Tibial artery (tissue), 4 donors: ENCODE data around the gene GATB.

Source experiments
- DNase-seq, 2 donors: peaks; one replicate each; pipeline ENCODE4 v3.0.0-alpha.2; 2019
- H3K27ac ChIP-seq, 2 donors: fragments of 200-600 bp; sonication (generic) in 1 of 2; 1 replicate in 1 of 2; 2 replicates in 1 of 2; pipeline ENCODE4 v1.5.1; 2018 to 2019; ENCODE audit warnings: mild to moderate bottlenecking in 1 of 2
- H3K27me3 ChIP-seq, 2 donors: fragments of 200-600 bp; sonication (generic) in 1 of 2; one replicate each; pipeline versions ENCODE4 v1.5.1 to v1.6.0; 2016 to 2019
- H3K36me3 ChIP-seq, 3 donors: fragments of 200-600 bp; sonication (generic) in 2 of 3; one replicate each; pipeline ENCODE4 v1.5.1; 2016 to 2019; ENCODE audit warnings: mild to moderate bottlenecking in 2 of 3
- H3K4me1 ChIP-seq, 4 donors: fragments of 200-600 bp; sonication (generic) in 2 of 4; 1 replicate in 3 of 4; 2 replicates in 1 of 4; pipeline ENCODE4 v1.5.1; 2016 to 2019
- H3K4me3 ChIP-seq, 2 donors: fragments of 200-600 bp; sonication (generic) in 1 of 2; 1 replicate in 1 of 2; 2 replicates in 1 of 2; pipeline ENCODE4 v1.5.1; 2018 to 2019; ENCODE audit warnings: mild to moderate bottlenecking in 2 of 2
- H3K9me3 ChIP-seq, 3 donors: fragments of 200-600 bp; sonication (generic) in 1 of 3; one replicate each; pipeline ENCODE4 v1.5.1; 2016 to 2019
- CTCF ChIP-seq, 2 experiments: fragments of 200-600 bp in 1 of 2; fragments of 450-650 bp in 1 of 2; IDR thresholded peaks; one replicate each; pipeline ENCODE4 v1.5.1; 2017 to 2019; ENCODE audit warnings: antibody characterized with exemption in 2 of 2, mild to moderate bottlenecking in 1 of 2, moderate library complexity in 1 of 2
- intact Hi-C: fragments of 100-400 bp; cut with DNase I; formaldehyde crosslinking; loops from one replicate; pipeline ENCODE4 v1.15.0; 2023; ENCODE audit warnings: low total_unique reads

Gene GATB

GRCh38 chr4:151807220-151807619 is 46.4 kb upstream of the GATB start:
- no peaks in the 10 kb centered on the region for H3K9me3 ChIP-seq
- intact Hi-C loops: no loop called here
- no peak for TF ChIP-seq CTCF (IDR thresholded peaks at IDR 0.05)
- H3K27me3 ChIP-seq: no peaks in the 10 kb centered on the region
- DNase-seq: no peak
- H3K4me1 ChIP-seq: peaks cover 0 to 19% (median 8%) of the 10 kb centered on the region in 4 donors
- H3K36me3 ChIP-seq: no peaks in the 10 kb centered on the region
- no peak overlapping the region for H3K4me3 ChIP-seq
- peak overlapping the region; percentile 50 to 64 for H3K27ac ChIP-seq

GRCh38 chr4:151806511-151806927 is 45.7 kb upstream of the GATB start:
- H3K27ac ChIP-seq: peak overlapping the region; percentile 50 to 64
- DNase-seq: no peak
- H3K36me3 ChIP-seq: no peaks in the 10 kb centered on the region
- peaks cover 0 to 19% (median 8%) of the 10 kb centered on the region in 4 donors for H3K4me1 ChIP-seq
- intact Hi-C loops: no loop called here
- no peaks in the 10 kb centered on the region for H3K9me3 ChIP-seq
- H3K27me3 ChIP-seq: no peaks in the 10 kb centered on the region
- TF ChIP-seq CTCF (IDR thresholded peaks at IDR 0.05): no peak
- H3K4me3 ChIP-seq: no peak overlapping the region

GRCh38 chr4:151804821-151805220 is 44.0 kb upstream of the GATB start:
- H3K27ac ChIP-seq: no peak overlapping the region
- TF ChIP-seq CTCF (IDR thresholded peaks at IDR 0.05): no peak
- H3K36me3 ChIP-seq: no peaks in the 10 kb centered on the region
- H3K9me3 ChIP-seq: no peaks in the 10 kb centered on the region
- intact Hi-C loops: no loop called here
- H3K4me1 ChIP-seq: peaks cover 0 to 19% (median 8%) of the 10 kb centered on the region in 4 donors
- no peaks in the 10 kb centered on the region for H3K27me3 ChIP-seq
- H3K4me3 ChIP-seq: no peak overlapping the region
- DNase-seq: no peak

GRCh38 chr4:151804086-151804630 is 43.4 kb upstream of the GATB start:
- TF ChIP-seq CTCF (IDR thresholded peaks at IDR 0.05): no peak
- Histone ChIP-seq H3K4me1 (peaks cover 0 to 19% (median 8%) of the 10 kb centered on the region in 4 donors), H3K36me3 (no peaks in the 10 kb centered on the region), H3K4me3 (no peak overlapping the region), H3K27me3 (no peaks in the 10 kb centered on the region), H3K9me3 (no peaks in the 10 kb centered on the region), H3K27ac (no peak overlapping the region)
- intact Hi-C loops: no loop called here
- no peak for DNase-seq

GRCh38 chr4:151803246-151803645 is 42.4 kb upstream of the GATB start:
- H3K27me3 ChIP-seq: no peaks in the 10 kb centered on the region
- intact Hi-C loops: no loop called here
- H3K27ac ChIP-seq: no peak overlapping the region
- peaks cover 0 to 19% (median 8%) of the 10 kb centered on the region in 4 donors for H3K4me1 ChIP-seq
- no peak for TF ChIP-seq CTCF (IDR thresholded peaks at IDR 0.05)
- DNase-seq: no peak
- no peaks in the 10 kb centered on the region for H3K9me3 ChIP-seq
- H3K36me3 ChIP-seq: no peaks in the 10 kb centered on the region
- H3K4me3 ChIP-seq: no peak overlapping the region
